ENCODE results near the gene VIM. TPM values are rescaled to one million over a fixed set of nuclear protein-coding genes. Genes with fewer than 3 reads are reported as not detected.

Gene VIM
- total and polyA plus RNA-seq, 2 donors (not counting 1 experiment from before 2014, with no cell fraction given): 343 to 375 TPM

GRCh38 chr10:17201794-17202116, 26.3 kb upstream of the VIM start:
- H3K4me2 ChIP-seq (replicated peaks; ENCODE audit: low read depth, low read length, poor library complexity, severe bottlenecking): peak overlapping the region; percentile 94
- peak overlapping the region; percentile 56 to 89 for H3K27ac ChIP-seq (ENCODE audit: low read length in 2 of 2)
- H3K9me3 ChIP-seq (ENCODE audit: control extremely low read depth in 1 of 3, control insufficient read depth in 2 of 3, insufficient read depth in 1 of 3, low read length in 2 of 3): no peaks in the 10 kb centered on the region
- H3K36me3 ChIP-seq (replicated peaks in 1 of 2; ENCODE audit: control extremely low read depth in 1 of 2, control insufficient read depth in 1 of 2, extremely low read depth in 1 of 2, insufficient read depth in 2 of 2, low read length in 1 of 2): no peaks in the 10 kb centered on the region
- H3K4me3 ChIP-seq (ENCODE audit: control extremely low read depth in 1 of 5, extremely low read depth in 1 of 5, insufficient read depth in 1 of 5, low read depth in 2 of 5, low read length in 4 of 5): peak overlapping the region; percentile 43 to 95 (median 70)
- H3K4me1 Mint-ChIP-seq: peaks cover 33% of the 10 kb centered on the region
- intact Hi-C loops (cut with micrococcal nuclease): loop anchor here (1.0 to 10.0 kb wide), 3 partner anchors 29 to 1453 kb away; partner anchors contain the start of genes ARL5B, NSUN6 and RSU1
- peaks cover 18 to 23% of the 10 kb centered on the region in 2 donors for H3K4me1 ChIP-seq (ENCODE audit: control insufficient read depth in 2 of 2, insufficient read depth in 2 of 2, low read length in 2 of 2)
- WGBS (ENCODE audit: insufficient coverage): 33% methylated on average over 3 of the region's 3 CpGs
- H3K79me2 ChIP-seq (ENCODE audit: control insufficient read depth, insufficient read depth, low read length): peaks cover 19% of the 10 kb centered on the region
- peak overlapping the region; percentile 97 for H3K4me3 Mint-ChIP-seq
- H3K27me3 Mint-ChIP-seq: no peaks in the 10 kb centered on the region
- no peak for ATAC-seq (ENCODE audit: low read depth)
- DNase-seq: no peak
- POLR2A ChIA-PET: interaction anchor here (0.7 to 2.8 kb wide), 4 partner anchors 27 to 1457 kb away, joined by 4 to 91 read pairs (median 4); partner anchors contain the start of genes ARL5B, RSU1 and VIM
- H3K27ac Mint-ChIP-seq: peak overlapping the region; percentile 97
- CTCF ChIA-PET: interaction anchor here (0.8 to 6.4 kb wide), 5 partner anchors 10 to 55 kb away, joined by 3 to 94 read pairs (median 4); partner anchors contain the start of gene VIM
- TF ChIP-seq EZH2 (IDR thresholded peaks at IDR 0.05; ENCODE audit: borderline replicate concordance, insufficient read depth, low read depth, low read length, poor library complexity, severe bottlenecking): no peak
- TF ChIP-seq, protein P1, sequence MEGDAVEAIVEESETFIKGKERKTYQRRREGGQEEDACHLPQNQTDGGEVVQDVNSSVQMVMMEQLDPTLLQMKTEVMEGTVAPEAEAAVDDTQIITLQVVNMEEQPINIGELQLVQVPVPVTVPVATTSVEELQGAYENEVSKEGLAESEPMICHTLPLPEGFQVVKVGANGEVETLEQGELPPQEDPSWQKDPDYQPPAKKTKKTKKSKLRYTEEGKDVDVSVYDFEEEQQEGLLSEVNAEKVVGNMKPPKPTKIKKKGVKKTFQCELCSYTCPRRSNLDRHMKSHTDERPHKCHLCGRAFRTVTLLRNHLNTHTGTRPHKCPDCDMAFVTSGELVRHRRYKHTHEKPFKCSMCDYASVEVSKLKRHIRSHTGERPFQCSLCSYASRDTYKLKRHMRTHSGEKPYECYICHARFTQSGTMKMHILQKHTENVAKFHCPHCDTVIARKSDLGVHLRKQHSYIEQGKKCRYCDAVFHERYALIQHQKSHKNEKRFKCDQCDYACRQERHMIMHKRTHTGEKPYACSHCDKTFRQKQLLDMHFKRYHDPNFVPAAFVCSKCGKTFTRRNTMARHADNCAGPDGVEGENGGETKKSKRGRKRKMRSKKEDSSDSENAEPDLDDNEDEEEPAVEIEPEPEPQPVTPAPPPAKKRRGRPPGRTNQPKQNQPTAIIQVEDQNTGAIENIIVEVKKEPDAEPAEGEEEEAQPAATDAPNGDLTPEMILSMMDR (IDR thresholded peaks at IDR 0.05): no peak
- H3K27me3 ChIP-seq (replicated peaks in 1 of 4; ENCODE audit: control extremely low read depth in 1 of 4, control insufficient read depth in 3 of 4, insufficient read depth in 4 of 4, low read length in 3 of 4): no peaks in the 10 kb centered on the region
- peak overlapping the region; percentile 90 for H3K9ac ChIP-seq (ENCODE audit: low read length)
- no peaks in the 10 kb centered on the region for H3K9me3 Mint-ChIP-seq (ENCODE audit: insufficient read depth)
- peak overlapping the region; percentile 98 for H2AFZ ChIP-seq (ENCODE audit: insufficient read depth, low read depth, low read length, poor library complexity, severe bottlenecking)
- no peaks in the 10 kb centered on the region for H4K20me1 ChIP-seq (ENCODE audit: control insufficient read depth, insufficient read depth, low read length, poor library complexity, severe bottlenecking)

GRCh38 chr10:17202506-17202905, 25.5 kb upstream of the VIM start:
- no peak overlapping the region for H2AFZ ChIP-seq (ENCODE audit: insufficient read depth, low read depth, low read length, poor library complexity, severe bottlenecking)
- H4K20me1 ChIP-seq (ENCODE audit: control insufficient read depth, insufficient read depth, low read length, poor library complexity, severe bottlenecking): no peaks in the 10 kb centered on the region
- no peak overlapping the region for H3K27ac ChIP-seq (ENCODE audit: low read length in 2 of 2)
- WGBS (ENCODE audit: insufficient coverage): 100% methylated on average over 1 of the region's 2 CpGs
- H3K4me1 Mint-ChIP-seq: peaks cover 35% of the 10 kb centered on the region
- CTCF ChIA-PET: interaction anchor here (6.4 kb wide), 1 partner anchor 26 kb away, joined by 94 read pairs; the partner anchor contains the start of gene VIM
- peaks cover 18 to 24% of the 10 kb centered on the region in 2 donors for H3K4me1 ChIP-seq (ENCODE audit: control insufficient read depth in 2 of 2, insufficient read depth in 2 of 2, low read length in 2 of 2)
- POLR2A ChIA-PET: interaction anchor here (0.9 to 2.8 kb wide), 2 partner anchors 26 to 1456 kb away, joined by 5 to 91 read pairs; partner anchors contain the start of genes ARL5B and VIM
- H3K9me3 ChIP-seq (ENCODE audit: control extremely low read depth in 1 of 3, control insufficient read depth in 2 of 3, insufficient read depth in 1 of 3, low read length in 2 of 3): no peaks in the 10 kb centered on the region
- no peaks in the 10 kb centered on the region for H3K27me3 ChIP-seq (replicated peaks in 1 of 4; ENCODE audit: control extremely low read depth in 1 of 4, control insufficient read depth in 3 of 4, insufficient read depth in 4 of 4, low read length in 3 of 4)
- intact Hi-C loops (cut with micrococcal nuclease): loop anchor here (10.0 kb wide), 1 partner anchor 1452 kb away; the partner anchor contains the start of genes ARL5B and NSUN6
- peaks cover 17% of the 10 kb centered on the region for H3K79me2 ChIP-seq (ENCODE audit: control insufficient read depth, insufficient read depth, low read length)
- H3K9ac ChIP-seq (ENCODE audit: low read length): no peak overlapping the region
- H3K4me3 ChIP-seq (ENCODE audit: control extremely low read depth in 1 of 5, extremely low read depth in 1 of 5, insufficient read depth in 1 of 5, low read depth in 2 of 5, low read length in 4 of 5): no peak overlapping the region
- DNase-seq (no peak), ATAC-seq (ENCODE audit: low read depth) (no peak)
- no peaks in the 10 kb centered on the region for H3K36me3 ChIP-seq (replicated peaks in 1 of 2; ENCODE audit: control extremely low read depth in 1 of 2, control insufficient read depth in 1 of 2, extremely low read depth in 1 of 2, insufficient read depth in 2 of 2, low read length in 1 of 2)
- peak overlapping the region; percentile 50 for H3K27ac Mint-ChIP-seq
- H3K9me3 Mint-ChIP-seq (ENCODE audit: insufficient read depth): no peaks in the 10 kb centered on the region
- TF ChIP-seq EZH2 (IDR thresholded peaks at IDR 0.05; ENCODE audit: borderline replicate concordance, insufficient read depth, low read depth, low read length, poor library complexity, severe bottlenecking): no peak
- TF ChIP-seq, protein P1 (IDR thresholded peaks at IDR 0.05): no peak
- H3K4me2 ChIP-seq (replicated peaks; ENCODE audit: low read depth, low read length, poor library complexity, severe bottlenecking): no peak overlapping the region
- H3K4me3 Mint-ChIP-seq: peak overlapping the region; percentile 46
- H3K27me3 Mint-ChIP-seq: no peaks in the 10 kb centered on the region
